Gastroesophageal sphincter (tissue), 4 donors: ENCODE measurements around the gene PRDM16. TPM values are rescaled to one million over a fixed set of nuclear protein-coding genes. Genes with fewer than 3 reads are reported as not detected.

Experiments
- ATAC-seq: fragments of 150-250 bp; one replicate; pipeline ENCODE4 v1.9.1; 2016; ENCODE audit warnings: mild to moderate bottlenecking, moderate library complexity
- H3K27ac ChIP-seq, 4 donors: fragments of 200-600 bp; sonication (generic) in 3 of 4; 1 replicate in 3 of 4; 2 replicates in 1 of 4; pipeline ENCODE4 v1.5.1; 2016 to 2019
- H3K27me3 ChIP-seq: fragments of 200-600 bp; sonication (generic); one replicate; pipeline ENCODE4 v1.5.1; 2019
- H3K36me3 ChIP-seq, 2 donors: fragments of 200-600 bp; sonication (generic); one replicate each; pipeline ENCODE4 v1.5.1; 2019; ENCODE audit warnings: control low read depth in 1 of 2
- H3K4me1 ChIP-seq, 3 donors: fragments of 200-600 bp; sonication (generic); 1 replicate in 2 of 3; 2 replicates in 1 of 3; pipeline ENCODE4 v1.5.1; 2016 to 2019; ENCODE audit warnings: control low read depth in 2 of 3
- H3K4me3 ChIP-seq, 2 donors: fragments of 200-600 bp; sonication (generic); one replicate each; pipeline ENCODE4 v1.5.1; 2019; ENCODE audit warnings: mild to moderate bottlenecking in 1 of 2, moderate library complexity in 1 of 2
- H3K9me3 ChIP-seq, 3 donors: fragments of 200-600 bp; sonication (generic); one replicate each; pipeline ENCODE4 v1.5.1; 2017 to 2019; ENCODE audit warnings: control low read depth in 2 of 3
- EP300 ChIP-seq: sonication (generic); formaldehyde crosslinking; IDR thresholded peaks from one replicate; pipeline ENCODE4 v1.6.1; 2017; ENCODE audit warnings: antibody characterized with exemption, mild to moderate bottlenecking
- POLR2A ChIP-seq, 2 donors: fragments of 450-650 bp; IDR thresholded peaks; one replicate each; pipeline ENCODE4 v1.6.1; 2017; ENCODE audit warnings: antibody characterized with exemption in 2 of 2, mild to moderate bottlenecking in 2 of 2, moderate library complexity in 1 of 2
- POLR2AphosphoS5 ChIP-seq: sonication (generic); formaldehyde crosslinking; IDR thresholded peaks from one replicate; pipeline ENCODE4 v1.6.1; 2017; ENCODE audit warnings: antibody characterized with exemption
- WGBS, 2 donors: methylation state at CpG; one replicate each; pipeline ENCODE4 v1.1.5; 2018; ENCODE audit warnings: low coverage in 1 of 2; 5-methylcytosine and 5-hydroxymethylcytosine counted together
- total RNA-seq, 4 donors: library from RNA; depleted of rRNA; stranded (reverse); fragments of >200 nt; gene quantifications; one replicate each; pipeline ENCODE4 v1.1.0, GENCODE V29; 2016
- TF ChIP-seq, protein P1 (sequence below), 4 experiments: fragments of 200-600 bp in 2 of 4; fragments of 450-650 bp in 2 of 4; sonication (generic) in 1 of 4; IDR thresholded peaks; one replicate each; pipeline ENCODE4 v1.5.1; 2017 to 2019; ENCODE audit warnings: antibody characterized with exemption in 4 of 4, mild to moderate bottlenecking in 2 of 4, moderate library complexity in 2 of 4

The PRDM16 gene
- total RNA-seq, 4 donors from 2014 or later, result 1.1 to 3.4 (median 1.6) TPM

DNA sequence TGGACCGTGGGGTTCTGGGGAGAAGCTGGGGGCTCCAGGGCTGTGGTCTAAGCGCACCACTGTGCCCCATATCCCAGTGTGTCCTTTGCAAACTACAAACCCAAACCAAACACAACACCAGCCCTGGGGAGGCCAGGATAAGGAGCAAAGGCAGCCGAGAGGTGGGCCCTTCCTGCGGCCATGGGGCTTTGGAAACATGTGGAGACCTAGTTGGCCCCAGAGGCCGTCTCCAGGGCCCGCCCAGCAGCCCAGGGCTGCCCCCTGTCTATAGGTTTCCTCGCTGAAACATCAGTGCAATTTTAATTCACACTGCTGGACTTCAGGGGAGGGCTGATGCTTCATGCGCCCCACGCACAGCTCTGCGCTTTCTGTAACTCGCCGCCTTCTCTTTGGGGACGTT lies 61.3 kb downstream of the PRDM16 start:
- Histone ChIP-seq H3K4me1 (peaks cover 0 to 44% (median 6%) of the 10 kb centered on the region in 3 donors), H3K9me3 (no peaks in the 10 kb centered on the region), H3K27me3 (peaks cover 20% of the 10 kb centered on the region), H3K36me3 (no peaks in the 10 kb centered on the region), H3K27ac (no peak overlapping the region), H3K4me3 (no peak overlapping the region)
- TF ChIP-seq POLR2A (IDR thresholded peaks at IDR 0.05) (no peak), POLR2AphosphoS5 (no peak), EP300 (no peak)
- TF ChIP-seq, protein P1, sequence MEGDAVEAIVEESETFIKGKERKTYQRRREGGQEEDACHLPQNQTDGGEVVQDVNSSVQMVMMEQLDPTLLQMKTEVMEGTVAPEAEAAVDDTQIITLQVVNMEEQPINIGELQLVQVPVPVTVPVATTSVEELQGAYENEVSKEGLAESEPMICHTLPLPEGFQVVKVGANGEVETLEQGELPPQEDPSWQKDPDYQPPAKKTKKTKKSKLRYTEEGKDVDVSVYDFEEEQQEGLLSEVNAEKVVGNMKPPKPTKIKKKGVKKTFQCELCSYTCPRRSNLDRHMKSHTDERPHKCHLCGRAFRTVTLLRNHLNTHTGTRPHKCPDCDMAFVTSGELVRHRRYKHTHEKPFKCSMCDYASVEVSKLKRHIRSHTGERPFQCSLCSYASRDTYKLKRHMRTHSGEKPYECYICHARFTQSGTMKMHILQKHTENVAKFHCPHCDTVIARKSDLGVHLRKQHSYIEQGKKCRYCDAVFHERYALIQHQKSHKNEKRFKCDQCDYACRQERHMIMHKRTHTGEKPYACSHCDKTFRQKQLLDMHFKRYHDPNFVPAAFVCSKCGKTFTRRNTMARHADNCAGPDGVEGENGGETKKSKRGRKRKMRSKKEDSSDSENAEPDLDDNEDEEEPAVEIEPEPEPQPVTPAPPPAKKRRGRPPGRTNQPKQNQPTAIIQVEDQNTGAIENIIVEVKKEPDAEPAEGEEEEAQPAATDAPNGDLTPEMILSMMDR (IDR thresholded peaks at IDR 0.05), result no peak
- ATAC-seq, result no peak
- WGBS, 2 donors, result 84 to 90% methylated on average over 2 to 6 of the region's 13 CpGs

DNA sequence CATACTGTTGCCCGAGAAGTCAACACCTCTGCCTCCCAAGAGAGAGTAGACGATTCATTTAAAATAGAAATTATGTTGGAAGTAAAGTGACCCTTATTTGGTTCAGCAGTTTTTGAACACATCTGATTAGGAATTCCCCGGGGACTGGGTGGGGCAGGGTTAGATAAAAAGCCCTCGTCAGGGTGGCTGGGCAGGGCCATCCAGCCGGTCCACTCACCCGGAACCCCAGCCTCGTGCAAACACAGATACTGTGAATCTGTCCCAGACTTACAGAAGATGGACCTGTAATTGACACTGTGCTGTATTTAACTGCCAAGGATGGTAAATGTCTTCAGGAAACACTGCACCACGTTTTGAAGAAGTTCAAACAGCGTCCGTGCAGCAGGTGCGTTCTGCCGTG lies 63.7 kb downstream of the PRDM16 start:
- TF ChIP-seq POLR2AphosphoS5 (no peak), EP300 (no peak), POLR2A (IDR thresholded peaks at IDR 0.05) (no peak)
- TF ChIP-seq, protein P1 (IDR thresholded peaks at IDR 0.05), result no peak
- Histone ChIP-seq H3K9me3 (no peaks in the 10 kb centered on the region), H3K27me3 (peaks cover 41% of the 10 kb centered on the region), H3K36me3 (no peaks in the 10 kb centered on the region), H3K4me1 (peaks cover 0 to 22% (median 0%) of the 10 kb centered on the region in 3 donors), H3K27ac (no peak overlapping the region), H3K4me3 (no peak overlapping the region)
- no peak for ATAC-seq
- WGBS, 2 donors, result 42% methylated on average over 7 of the region's 12 CpGs; no CpG with 5 or more reads in 1 of the 2 donors

DNA sequence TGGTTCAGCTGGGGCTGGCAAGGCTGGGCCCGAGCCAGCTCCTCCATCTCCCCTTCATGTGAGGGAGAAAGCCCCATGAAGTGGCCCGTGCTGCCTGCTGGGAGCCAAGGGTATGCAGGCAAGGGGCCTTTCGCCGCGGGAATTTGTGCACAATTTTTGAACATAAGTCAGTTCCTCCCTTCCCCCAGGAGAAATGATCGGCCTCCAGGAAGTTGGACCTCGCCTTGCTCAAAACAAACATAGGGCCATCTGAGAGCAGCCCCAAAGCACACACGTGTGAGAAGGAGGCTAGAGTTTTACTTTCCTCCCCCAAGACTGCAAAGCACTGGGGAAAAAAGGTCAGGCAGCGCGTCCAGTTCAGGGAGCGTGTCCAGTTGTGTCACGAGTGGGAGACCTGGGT lies 64.7 kb downstream of the PRDM16 start:
- no peak for ATAC-seq
- peaks cover 0 to 13% (median 0%) of the 10 kb centered on the region in 3 donors for H3K4me1 ChIP-seq
- no peaks in the 10 kb centered on the region for H3K36me3 ChIP-seq
- no peaks in the 10 kb centered on the region for H3K9me3 ChIP-seq
- peaks cover 51% of the 10 kb centered on the region for H3K27me3 ChIP-seq
- TF ChIP-seq EP300, result no peak
- TF ChIP-seq, protein P1 (IDR thresholded peaks at IDR 0.05), result no peak
- TF ChIP-seq POLR2AphosphoS5, result no peak
- TF ChIP-seq POLR2A (IDR thresholded peaks at IDR 0.05), result no peak
- H3K4me3 ChIP-seq, result no peak overlapping the region
- WGBS, 2 donors, result no CpG with 5 or more reads among the region's 12 CpGs
- H3K27ac ChIP-seq, result no peak overlapping the region

DNA sequence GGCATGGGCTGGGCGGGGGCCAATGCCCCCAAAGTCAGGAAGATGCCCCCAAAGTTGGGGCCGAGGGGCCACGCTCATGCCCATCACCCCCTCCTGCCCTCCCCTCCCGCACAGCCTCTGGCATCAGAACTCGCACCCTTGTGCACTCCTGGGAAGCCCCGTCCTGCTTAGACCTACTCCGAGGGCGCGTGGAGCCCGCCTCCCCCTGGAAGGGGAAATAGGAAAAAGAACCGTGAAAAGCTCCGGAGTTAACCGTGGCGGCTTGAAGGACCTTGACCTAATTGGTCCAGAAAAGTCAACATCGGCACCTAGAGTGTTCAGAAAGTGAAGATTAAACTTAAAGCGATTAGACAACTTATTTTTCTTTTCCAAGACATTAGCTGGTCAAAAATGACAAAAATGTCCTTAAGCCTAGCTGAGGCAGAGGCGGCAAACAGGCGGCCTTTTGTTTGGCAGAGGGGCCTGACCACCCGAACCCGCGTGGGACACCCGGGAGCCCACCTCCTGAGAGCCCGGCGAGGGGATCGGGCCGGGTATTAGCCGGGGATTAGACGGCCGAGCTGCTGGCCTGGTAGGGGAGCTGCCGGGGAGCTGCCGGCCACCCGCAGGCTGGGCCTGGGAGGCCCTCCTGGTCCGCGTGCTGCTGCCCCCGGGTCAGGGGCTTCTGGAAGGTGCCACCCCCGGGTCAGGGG lies 65.5 kb downstream of the PRDM16 start:
- H3K27ac ChIP-seq, result peak overlapping the region in 1 of 4 donors; percentile 38
- no peak overlapping the region for H3K4me3 ChIP-seq
- H3K27me3 ChIP-seq, result peaks cover 59% of the 10 kb centered on the region
- H3K36me3 ChIP-seq, result no peaks in the 10 kb centered on the region
- no peaks in the 10 kb centered on the region for H3K9me3 ChIP-seq
- TF ChIP-seq POLR2AphosphoS5 (no peak), EP300 (no peak), POLR2A (IDR thresholded peaks at IDR 0.05) (no peak)
- TF ChIP-seq, protein P1 (IDR thresholded peaks at IDR 0.05), result no peak
- 73 to 75% methylated on average over 9 to 13 of the region's 36 CpGs for WGBS, 2 donors
- H3K4me1 ChIP-seq, result peaks cover 0 to 14% (median 0%) of the 10 kb centered on the region in 3 donors
- no peak for ATAC-seq

DNA sequence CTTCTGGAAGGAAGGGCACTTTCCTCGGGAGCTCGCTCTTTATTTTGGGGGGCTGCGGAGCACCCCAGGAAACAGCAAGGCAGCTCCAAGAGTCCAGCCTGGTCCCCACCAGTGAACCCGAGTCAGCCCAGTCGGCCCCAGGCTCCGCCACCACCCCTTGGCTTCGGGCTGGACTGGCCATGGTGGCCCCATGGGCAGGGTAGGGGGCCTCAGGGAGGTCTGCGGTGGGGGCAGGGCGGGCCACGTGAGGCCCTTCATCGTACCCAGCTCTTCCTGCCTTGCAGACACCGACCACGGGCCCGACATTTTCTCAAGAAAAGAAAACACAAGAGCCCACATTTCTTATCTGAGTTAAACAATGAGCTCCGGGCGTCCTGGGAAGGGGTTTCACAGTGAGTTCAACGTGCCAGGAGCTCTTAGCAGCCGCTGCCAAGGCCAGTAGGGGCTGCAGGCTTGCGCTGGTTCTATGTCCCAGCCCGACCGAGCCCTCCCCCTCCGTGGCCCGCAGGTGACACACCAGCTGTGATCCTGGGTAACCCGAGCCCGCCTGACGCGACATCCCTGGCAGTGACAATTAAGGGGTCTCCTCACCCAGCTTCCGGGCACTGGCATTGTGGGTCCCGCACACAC lies 66.2 kb downstream of the PRDM16 start:
- no peaks in the 10 kb centered on the region for H3K36me3 ChIP-seq
- no peak overlapping the region for H3K4me3 ChIP-seq
- ATAC-seq, result no peak
- H3K4me1 ChIP-seq, result peaks cover 0 to 20% (median 4%) of the 10 kb centered on the region in 3 donors
- H3K27me3 ChIP-seq, result peaks cover 66% of the 10 kb centered on the region
- H3K9me3 ChIP-seq, result no peaks in the 10 kb centered on the region
- TF ChIP-seq, protein P1 (IDR thresholded peaks at IDR 0.05), result no peak
- no peak for TF ChIP-seq POLR2A (IDR thresholded peaks at IDR 0.05)
- TF ChIP-seq POLR2AphosphoS5, result no peak
- no peak for TF ChIP-seq EP300
- WGBS, 2 donors, result no CpG with 5 or more reads among the region's 29 CpGs
- H3K27ac ChIP-seq, result peak overlapping the region in 1 of 4 donors; percentile 38
